ENCODE results near the gene PCDHGA10.

The PCDHGA10 gene

GRCh38 chr5:141420855-141421488, 8.2 kb downstream of the PCDHGA10 start, which contains the start of gene PCDHGA11:
Gene PCDHGA11 (plus strand): TSS chr5:141421051. CDS start chr5:141421228, 177 bp downstream.
- H3K4me3 ChIP-seq (ENCODE audit: low read depth, low read length) = peak within 1 kb of the TSS; percentile 57
- TF ChIP-seq CTCF (IDR thresholded peaks at IDR 0.05; ENCODE audit: insufficient read depth, low read length, missing control alignments) = peak; percentile 41
- DNase-seq (ENCODE audit: low read depth, low spot score) = no peak
- ChIA-PET CTCF (interaction anchor here (0.9 to 16.4 kb wide), 36 partner anchors 8 to 171 kb away, joined by 3 to 303 read pairs (median 4); partner anchors contain the start of genes PCDHGA10, PCDHGA12, PCDHGA3 and PCDHGB3), POLR2A (interaction anchor here (0.7 to 1.8 kb wide), 4 partner anchors 93 to 136 kb away, joined by 3 to 10 read pairs (median 4); no protein-coding TSS in a partner anchor)

GRCh38 chr5:141421489-141421855, 8.7 kb downstream of the PCDHGA10 start:
- ChIA-PET CTCF (interaction anchor here (0.9 to 16.4 kb wide), 30 partner anchors 9 to 150 kb away, joined by 3 to 303 read pairs (median 4); partner anchors contain the start of genes PCDHGA10, PCDHGA12, PCDHGA3 and PCDHGB3), POLR2A (interaction anchor here (0.9 to 1.8 kb wide), 3 partner anchors 102 to 136 kb away, joined by 3 to 10 read pairs (median 4); no protein-coding TSS in a partner anchor)
- no peak for DNase-seq (ENCODE audit: low read depth, low spot score)
- TF ChIP-seq CTCF (IDR thresholded peaks at IDR 0.05; ENCODE audit: insufficient read depth, low read length, missing control alignments) = no peak
- peak overlapping the region; percentile 57 for H3K4me3 ChIP-seq (ENCODE audit: low read depth, low read length)

GRCh38 chr5:141422742-141423291, 10.0 kb downstream of the PCDHGA10 start:
- ChIA-PET POLR2A (no interaction called here), CTCF (interaction anchor here (0.6 to 16.4 kb wide), 8 partner anchors 10 to 140 kb away, joined by 3 to 303 read pairs (median 28); partner anchors contain the start of genes PCDHGA10 and PCDHGC3)
- no peak for DNase-seq (ENCODE audit: low read depth, low spot score)
- TF ChIP-seq CTCF (IDR thresholded peaks at IDR 0.05; ENCODE audit: insufficient read depth, low read length, missing control alignments) = no peak
- H3K4me3 ChIP-seq (ENCODE audit: low read depth, low read length) = no peak overlapping the region

GRCh38 chr5:141427783-141428426, 15.1 kb downstream of the PCDHGA10 start:
- ChIA-PET POLR2A (no interaction called here), CTCF (interaction anchor here (0.9 to 9.2 kb wide), 8 partner anchors 11 to 136 kb away, joined by 3 to 196 read pairs (median 7); partner anchors contain the start of genes PCDHGA10, PCDHGA11, PCDHGA7 and PCDHGB7)
- DNase-seq (ENCODE audit: low read depth, low spot score) = no peak
- no peak for TF ChIP-seq CTCF (IDR thresholded peaks at IDR 0.05; ENCODE audit: insufficient read depth, low read length, missing control alignments)
- no peak overlapping the region for H3K4me3 ChIP-seq (ENCODE audit: low read depth, low read length)

GRCh38 chr5:141430332-141431113, 17.7 kb downstream of the PCDHGA10 start, which contains the start of gene PCDHGA12:
Gene PCDHGA12 (plus strand): TSS chr5:141430507. CDS start chr5:141430760, 253 bp downstream.
- H3K4me3 ChIP-seq (ENCODE audit: low read depth, low read length) = peak within 1 kb of the TSS; percentile 49
- ChIA-PET POLR2A (interaction anchor here (1.2 to 1.6 kb wide), 5 partner anchors 45 to 127 kb away, joined by 3 to 11 read pairs (median 4); partner anchors contain the start of gene PCDHGC3), CTCF (interaction anchor here (0.6 to 9.2 kb wide), 45 partner anchors 9 to 160 kb away, joined by 3 to 196 read pairs (median 5); partner anchors contain the start of genes PCDHGA10, PCDHGA11, PCDHGA2 and PCDHGA5)
- TF ChIP-seq CTCF (IDR thresholded peaks at IDR 0.05; ENCODE audit: insufficient read depth, low read length, missing control alignments) = peak; percentile 38
- peak; percentile 52 for DNase-seq (ENCODE audit: low read depth, low spot score)

Measured in AG04449 (cell line).